Adrenal gland (tissue), 5 donors: ENCODE results near the gene HECA.

Experiments used
- POLR2A ChIP-seq, 2 donors: fragments of 450-650 bp; IDR thresholded peaks; one replicate each; pipeline ENCODE4 v1.6.1; 2017; ENCODE audit warnings: antibody characterized with exemption in 2 of 2, mild to moderate bottlenecking in 2 of 2, moderate library complexity in 1 of 2
- TF ChIP-seq, protein P1 (sequence below), 6 experiments: fragments of 450-650 bp in 4 of 6; fragments of 200-600 bp in 2 of 6; sonication (generic) in 1 of 6; IDR thresholded peaks; 1 replicate in 5 of 6; 2 replicates in 1 of 6; pipeline versions ENCODE4 v1.5.1 to v1.8.0; 2016 to 2021; ENCODE audit warnings: antibody characterized with exemption in 6 of 6, mild to moderate bottlenecking in 2 of 6, moderate library complexity in 1 of 6
- donor health status: DM: no; HTN: no; CAD: no.

DNA sequence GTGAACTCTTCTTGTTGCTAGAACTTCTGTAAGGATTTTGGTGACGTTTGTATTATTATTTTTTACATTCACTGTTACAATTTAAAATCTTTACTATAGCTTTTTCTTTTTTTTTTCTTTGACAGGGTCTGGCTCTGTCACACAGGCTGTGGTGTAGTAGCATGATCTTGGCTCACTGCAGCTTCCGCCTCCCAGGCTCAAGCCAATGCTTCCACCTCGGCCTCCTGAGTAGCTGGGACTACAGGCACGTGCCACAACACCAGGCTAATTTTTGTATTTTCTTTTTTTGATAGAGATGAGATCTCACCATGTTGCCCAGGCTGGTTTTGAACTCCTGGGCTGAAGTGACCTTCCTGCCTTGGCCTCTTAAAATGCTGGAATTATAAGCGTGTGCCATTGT, 21.2 kb downstream of the HECA start:
- TF ChIP-seq POLR2A (IDR thresholded peaks at IDR 0.05), result no peak
- TF ChIP-seq, protein P1, sequence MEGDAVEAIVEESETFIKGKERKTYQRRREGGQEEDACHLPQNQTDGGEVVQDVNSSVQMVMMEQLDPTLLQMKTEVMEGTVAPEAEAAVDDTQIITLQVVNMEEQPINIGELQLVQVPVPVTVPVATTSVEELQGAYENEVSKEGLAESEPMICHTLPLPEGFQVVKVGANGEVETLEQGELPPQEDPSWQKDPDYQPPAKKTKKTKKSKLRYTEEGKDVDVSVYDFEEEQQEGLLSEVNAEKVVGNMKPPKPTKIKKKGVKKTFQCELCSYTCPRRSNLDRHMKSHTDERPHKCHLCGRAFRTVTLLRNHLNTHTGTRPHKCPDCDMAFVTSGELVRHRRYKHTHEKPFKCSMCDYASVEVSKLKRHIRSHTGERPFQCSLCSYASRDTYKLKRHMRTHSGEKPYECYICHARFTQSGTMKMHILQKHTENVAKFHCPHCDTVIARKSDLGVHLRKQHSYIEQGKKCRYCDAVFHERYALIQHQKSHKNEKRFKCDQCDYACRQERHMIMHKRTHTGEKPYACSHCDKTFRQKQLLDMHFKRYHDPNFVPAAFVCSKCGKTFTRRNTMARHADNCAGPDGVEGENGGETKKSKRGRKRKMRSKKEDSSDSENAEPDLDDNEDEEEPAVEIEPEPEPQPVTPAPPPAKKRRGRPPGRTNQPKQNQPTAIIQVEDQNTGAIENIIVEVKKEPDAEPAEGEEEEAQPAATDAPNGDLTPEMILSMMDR (IDR thresholded peaks at IDR 0.05), result no peak
